HG03460 (cell line): ENCODE measurements around the gene TPSB2.
"Not testable (repeated sequence)": the region's sequence is repeated elsewhere in the genome, so short reads cannot be mapped to it uniquely, and the experiment has no call there.

Experiments
- ATAC-seq: cut with Tn5 transposase; IDR thresholded peaks from one replicate; pipeline ENCODE4 v1.9.1; 2021; ENCODE audit not compliant: unreplicated experiment

TPSB2 gene

DNA sequence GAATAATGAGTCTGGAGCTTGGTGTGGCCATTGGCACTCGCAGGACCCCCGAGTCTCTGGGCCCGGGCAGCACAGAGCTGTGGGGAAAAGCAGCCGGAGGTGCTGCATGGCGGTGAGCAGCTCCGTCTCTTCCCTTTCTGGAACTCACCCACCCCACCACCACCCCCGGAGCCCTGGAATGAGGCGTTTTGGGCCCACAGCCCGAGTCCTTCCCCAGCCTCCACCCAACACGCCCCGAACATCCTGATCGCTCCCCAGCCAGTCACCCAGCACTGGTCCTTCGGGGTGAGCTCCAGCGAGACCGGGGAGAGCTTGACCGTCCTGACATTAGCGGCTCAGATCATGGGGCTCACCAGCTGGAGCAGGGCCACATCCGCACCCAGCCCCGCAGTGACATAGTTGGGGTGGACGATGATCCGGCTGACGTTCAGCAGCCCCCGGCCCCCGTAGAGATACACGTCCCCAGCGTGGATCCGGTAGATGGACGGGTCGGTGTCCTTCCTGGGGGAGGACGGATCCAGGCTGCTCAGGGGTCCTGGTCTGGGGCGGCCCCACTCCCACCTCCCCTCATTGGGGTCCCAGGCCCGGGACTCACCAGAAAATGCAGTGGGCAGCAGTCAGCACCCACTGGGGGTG lies 32.3 kb upstream of the TPSB2 start:
- no peak for ATAC-seq

DNA sequence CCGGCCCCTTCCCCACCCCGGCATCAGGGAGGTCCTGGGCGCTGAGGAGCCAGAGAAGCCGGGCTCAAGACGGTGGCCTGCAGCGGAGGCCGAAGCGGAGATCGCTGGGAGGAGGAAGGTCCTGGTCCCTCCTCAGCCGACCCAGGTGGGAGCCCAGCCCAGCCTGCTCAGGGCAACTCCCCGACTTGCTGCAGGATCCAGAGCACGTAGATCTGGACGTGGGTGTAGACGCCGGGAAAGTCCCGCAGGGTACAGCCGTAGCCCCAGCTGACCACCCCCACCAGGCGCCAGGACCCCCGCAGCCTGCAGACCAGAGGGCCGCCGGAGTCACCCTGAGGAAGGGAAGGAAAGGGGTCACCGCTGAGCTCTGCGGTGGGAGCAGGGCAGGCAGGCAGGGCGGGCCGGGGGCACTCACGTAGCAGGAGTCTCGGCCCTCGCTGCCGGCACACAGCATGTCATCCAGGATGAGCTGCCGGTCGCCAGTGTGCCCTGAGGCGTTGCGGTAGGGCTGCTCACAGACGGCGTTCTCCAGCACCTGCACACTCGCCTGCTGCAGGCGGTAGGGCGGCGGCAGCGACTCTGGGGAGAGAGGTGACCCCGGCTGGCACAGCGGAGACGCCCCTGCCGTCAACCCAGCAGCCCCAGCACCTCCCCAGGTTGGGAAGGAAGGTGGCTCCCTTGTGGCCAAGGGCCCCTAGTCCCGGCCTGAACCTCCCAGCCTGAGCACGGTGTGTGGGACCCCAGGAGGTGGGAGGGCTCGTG lies 31.3 kb upstream of the TPSB2 start:
- ATAC-seq, result no peak

DNA sequence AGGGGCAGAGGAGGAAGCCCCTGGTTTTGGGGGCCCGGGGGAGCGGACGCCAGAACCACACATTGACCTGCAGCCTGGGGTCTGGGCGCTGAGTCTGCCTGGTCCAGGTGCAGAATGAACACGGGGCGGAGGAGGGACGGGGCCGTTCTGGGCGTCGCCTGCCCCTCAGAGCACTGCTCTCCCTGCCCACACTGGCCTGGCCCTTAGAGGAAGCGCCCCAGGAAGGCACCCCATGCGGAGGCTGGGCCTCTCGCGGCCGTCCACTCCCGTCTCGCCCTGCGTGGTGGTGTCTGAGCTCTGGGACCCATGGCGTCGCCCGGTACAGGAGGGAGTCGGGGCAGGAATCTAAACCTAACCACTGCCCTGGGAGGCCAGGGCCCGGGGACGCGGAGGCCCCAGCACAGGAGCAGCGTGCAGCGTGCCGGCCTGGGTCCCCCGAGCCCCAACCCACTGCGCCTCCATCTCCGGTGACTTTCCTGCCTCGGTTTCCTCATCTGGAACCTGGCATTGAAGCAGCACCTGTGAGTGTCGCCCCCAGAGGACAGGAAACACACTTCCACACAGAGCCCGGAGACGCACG lies 30.2 kb upstream of the TPSB2 start:
- no peak for ATAC-seq

DNA sequence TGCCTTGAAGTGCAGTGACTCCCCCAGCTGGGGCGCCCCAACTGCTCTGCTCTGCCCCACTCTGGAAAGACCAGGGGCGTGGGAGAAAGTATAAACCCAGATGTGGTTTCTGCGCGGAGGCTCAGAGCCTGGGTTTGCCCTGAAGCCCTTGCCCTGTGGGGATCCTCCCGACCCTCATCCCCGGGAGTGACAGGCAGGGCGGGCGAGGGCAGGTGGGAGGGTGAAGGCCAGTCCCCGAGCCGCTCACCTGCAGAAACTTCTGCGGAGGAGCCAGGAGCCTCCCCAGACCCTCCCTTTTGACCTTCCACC lies 29.7 kb upstream of the TPSB2 start:
- no peak for ATAC-seq

DNA sequence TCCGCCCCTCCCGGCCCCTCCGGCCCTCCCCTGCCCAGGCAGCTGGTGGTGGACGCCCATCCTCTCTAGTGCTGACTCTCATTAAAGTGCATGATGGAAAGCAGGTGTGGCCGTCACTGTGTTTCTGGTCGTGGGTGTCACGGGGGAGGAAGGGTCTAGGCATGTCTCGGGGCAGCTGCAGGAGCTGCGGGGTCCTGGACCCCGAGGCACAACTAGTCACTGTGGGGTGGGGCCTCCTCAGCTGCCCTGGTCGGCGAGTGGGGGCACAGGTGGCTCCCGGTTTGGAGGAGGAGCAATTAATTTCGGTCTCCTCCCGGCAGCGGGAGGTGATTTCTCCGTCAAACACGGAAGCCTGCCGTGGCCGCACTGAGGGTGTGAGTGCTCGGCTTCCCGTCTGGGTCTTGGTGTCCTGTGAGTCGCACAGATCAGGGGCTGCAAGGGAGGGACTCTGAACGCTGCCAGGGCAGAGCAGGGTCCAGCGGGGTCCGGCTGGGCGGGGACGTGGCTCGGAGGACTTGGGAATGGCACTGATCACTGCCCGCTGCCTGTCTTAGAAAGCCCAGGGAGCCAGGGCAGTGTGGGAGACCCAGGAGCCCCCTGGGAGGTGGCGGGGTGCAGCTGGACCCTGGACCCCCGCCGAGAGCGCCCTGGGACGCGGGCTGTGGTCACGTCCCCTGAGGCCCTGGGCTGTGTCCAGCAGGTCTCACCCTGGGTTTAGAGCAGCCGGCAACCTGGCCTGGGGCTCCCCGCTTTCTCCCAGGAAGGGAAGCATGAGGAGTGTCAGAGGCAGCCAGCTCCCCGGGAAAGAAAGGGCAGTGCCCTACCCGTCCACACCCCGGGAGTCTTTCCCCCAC lies 29.1 kb upstream of the TPSB2 start:
- ATAC-seq, result no peak

DNA sequence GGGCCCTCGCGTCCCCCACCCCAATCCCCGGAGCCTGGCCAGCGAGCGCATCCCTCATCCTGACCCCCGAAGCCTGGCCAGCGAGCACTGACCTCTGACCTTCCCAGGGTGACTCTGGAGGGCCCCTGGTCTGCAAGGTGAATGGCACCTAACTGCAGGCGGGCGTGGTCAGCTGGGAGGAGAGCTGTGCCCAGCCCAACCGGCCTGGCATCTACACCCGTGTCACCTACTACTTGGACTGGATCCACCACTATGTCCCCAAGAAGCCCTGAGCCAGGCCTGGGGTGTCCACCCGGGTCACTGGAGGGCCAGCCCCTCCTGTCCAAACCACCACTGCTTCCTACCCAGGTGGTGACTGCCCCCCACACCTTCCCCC lies 28.2 kb upstream of the TPSB2 start:
- ATAC-seq, result no peak

DNA sequence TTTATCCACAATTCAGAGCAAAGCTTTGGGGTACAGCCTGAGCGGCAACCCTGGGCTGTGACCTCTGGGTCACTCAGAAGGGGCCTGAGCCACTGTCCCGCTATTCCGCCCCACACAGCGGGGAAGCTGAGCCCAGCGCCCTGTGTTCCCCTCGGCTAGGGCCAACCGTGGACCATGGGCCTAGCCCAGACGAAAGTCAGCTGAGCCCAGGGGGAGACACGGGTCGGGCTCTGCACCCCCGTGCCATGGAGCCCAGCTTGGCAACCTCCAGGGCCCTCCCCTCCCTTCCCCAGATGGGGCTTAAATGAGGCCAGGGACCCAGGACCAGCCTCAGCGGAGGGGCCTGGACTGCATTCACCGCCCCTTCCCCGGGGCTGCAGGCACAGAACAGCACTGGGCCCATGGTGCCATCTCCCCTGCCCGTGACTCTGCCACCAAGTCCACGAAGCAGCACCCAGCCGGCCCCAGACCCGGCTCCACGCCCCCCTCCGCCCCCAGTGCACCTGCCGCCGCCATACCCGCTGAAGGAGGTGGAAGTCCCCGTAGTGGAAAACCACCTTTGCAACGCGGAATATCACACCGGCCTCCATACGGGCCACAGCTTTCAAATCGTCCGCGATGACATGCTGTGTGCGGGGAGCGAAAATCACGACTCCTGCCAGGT lies 27.7 kb upstream of the TPSB2 start:
- ATAC-seq, result no peak

- ATAC-seq, result no peak
Observed at GRCh38 chr16:1256874-1257322, 26.9 kb upstream of the TPSB2 start.

DNA sequence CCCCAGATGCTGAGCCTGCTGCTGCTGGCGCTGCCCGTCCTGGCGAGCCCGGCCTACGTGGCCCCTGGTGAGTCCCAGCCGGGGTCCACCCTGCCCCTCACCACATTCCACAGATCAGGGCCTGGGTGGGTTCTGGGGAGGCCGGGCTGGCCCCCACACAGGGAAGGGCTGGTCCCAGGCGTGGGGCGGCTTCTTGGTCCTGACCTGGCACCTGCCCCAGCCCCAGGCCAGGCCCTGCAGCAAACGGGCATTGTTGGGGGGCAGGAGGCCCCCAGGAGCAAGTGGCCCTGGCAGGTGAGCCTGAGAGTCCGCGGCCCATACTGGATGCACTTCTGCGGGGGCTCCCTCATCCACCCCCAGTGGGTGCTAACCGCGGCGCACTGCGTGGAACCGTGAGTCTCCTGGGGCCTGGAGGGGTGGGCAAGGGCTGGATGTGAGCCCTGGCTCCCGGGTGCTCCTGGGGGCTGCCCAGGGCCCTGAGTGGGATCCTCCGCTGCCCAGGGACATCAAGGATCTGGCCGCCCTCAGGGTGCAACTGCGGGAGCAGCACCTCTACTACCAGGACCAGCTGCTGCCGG lies 26.4 kb upstream of the TPSB2 start:
- not testable (repeated sequence) for ATAC-seq

DNA sequence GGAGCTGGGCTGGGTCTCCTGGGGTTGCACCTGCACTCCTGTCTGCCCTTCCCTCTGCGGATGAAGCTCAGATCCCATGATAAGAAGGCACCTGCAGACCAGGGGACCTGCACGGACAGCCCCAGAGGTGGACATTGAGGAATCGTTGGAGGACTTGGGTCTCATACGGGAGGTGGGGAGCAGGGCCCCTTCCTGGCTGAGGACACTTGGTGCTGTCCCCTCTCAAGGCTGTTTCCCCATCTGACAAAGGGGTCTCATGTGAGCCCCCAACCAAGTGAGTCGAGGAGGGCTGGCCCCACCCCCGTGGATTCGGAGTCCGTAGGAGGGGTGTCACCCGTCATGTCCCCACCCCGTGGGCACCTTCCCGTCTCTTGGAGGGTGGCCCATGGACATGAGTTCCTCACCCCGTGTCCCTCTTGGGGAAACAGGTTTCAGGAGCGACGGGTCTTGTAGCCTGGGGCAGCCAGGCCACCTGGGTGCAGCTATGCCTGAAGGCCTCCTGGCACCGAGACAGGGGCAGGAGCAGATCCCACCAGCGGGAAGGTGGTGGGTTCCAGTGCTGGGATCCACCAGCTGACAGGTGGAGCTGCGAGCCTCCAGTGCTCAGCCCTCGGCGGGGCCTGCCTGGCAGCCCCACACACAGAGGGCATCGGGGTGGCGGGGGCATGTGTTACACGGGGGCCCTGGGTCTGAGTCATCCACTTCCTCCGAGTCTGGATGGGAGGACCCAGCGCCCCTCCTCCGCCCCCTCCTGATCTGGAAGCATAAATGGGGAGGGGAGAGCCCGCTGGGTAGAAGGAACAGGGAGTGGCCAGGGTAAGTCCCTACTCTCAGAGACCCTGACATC lies 25.5 kb upstream of the TPSB2 start, which contains the start of gene TPSD1:
Gene TPSD1 (plus strand): TSS at position 794 of the 847 bp plus-strand sequence. CDS start 212 bp downstream, outside the sequence.
- ATAC-seq, result not testable (repeated sequence)

GRCh38 chr16:1254821-1255220 lies 24.8 kb upstream of the TPSB2 start:
- ATAC-seq, result not testable (repeated sequence)

DNA sequence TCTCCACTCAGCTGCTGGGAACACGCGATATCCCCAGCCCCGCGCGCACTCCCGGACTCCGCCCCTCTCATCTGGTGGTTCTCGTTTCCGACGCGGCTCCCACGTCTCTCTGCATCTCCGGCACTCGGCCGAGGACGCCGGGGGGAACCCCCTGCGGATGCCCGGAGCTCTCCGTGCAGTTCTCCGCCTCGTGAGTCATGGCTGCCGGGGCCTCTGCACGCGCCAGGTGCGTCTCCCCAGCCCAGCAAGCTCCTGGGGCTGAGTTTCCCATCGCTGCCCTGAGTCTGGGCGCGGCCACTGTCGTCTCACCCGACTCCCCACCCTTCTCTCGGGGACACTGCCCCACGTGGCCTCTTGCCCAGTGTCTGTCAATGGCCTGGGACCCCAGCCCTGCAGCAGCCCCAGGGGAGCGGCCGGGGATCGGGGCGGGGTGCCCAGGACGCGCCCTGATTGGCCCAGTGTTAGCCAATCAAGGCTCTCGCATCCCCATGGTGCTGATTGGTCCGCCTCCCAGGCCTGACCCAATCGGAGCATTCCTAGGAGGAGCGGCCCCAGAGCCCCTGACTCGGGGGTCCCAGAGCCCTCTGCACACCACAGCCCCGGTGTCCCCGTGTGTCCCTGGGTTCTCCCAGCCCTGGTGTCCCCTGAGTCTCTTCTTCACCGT lies 23.8 kb upstream of the TPSB2 start:
- not testable (repeated sequence) for ATAC-seq

GRCh38 chr16:1249031-1249755 lies 19.2 kb upstream of the TPSB2 start:
- not testable (repeated sequence) for ATAC-seq

DNA sequence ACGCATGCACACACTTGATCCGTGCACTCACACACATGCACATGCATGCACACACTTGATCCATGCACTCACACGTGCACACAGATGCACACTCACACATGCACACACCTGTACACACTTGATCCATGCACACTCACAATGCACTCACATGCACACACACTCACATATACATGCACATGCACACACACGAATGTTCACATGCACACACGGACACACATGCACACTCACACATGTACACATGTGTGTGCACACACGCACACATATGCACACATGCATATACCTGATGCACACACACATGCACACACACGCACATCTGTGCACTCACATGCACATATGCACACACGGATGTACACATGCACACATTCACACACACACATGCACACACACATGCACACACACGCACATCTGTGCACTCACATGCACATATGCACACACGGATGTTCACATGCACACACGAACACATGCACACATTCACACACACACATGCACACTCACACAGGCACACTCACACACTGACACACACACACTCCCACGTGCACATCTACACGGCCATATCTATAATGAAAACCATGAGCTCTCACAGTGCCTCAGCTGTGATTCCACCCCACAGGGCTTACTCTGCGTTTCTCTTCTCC lies 18.0 kb upstream of the TPSB2 start:
- ATAC-seq, result not testable (repeated sequence)

DNA sequence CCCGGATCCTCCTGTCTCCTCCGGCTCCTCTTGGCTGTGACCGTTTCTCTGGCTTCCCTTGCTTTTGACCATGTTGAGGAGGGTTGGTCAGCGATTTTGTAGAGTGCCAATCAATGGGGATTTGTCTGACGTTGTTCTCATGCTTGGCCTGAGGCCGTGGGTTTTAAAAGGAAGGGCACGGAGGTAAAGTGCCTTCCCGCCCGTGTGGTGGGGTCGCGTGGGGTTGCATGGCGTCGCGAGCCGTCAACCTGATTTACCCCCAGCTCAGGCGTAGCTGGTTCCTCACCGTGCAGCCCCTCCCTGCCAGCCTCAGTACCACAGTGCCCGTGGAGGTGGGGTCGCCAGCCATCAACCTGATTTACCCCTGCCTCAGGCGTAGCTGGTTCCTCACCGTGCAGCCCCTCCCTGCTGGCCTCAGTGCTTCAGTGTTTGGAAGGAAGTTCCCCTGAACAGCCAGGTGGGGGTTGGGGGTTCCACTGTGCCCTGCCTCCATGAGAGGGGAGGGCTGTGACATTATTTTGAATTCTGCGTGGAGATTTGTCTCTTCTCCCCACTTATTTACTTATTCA lies 15.6 kb upstream of the TPSB2 start:
- ATAC-seq, result no peak

GRCh38 chr16:1244881-1245280 lies 14.9 kb upstream of the TPSB2 start:
- no peak for ATAC-seq
